Natural killer cell (primary cell): ENCODE data around the gene PARVB. TPM values are rescaled to one million over a fixed set of nuclear protein-coding genes. Genes with fewer than 3 reads are reported as not detected.

Source experiments
- ATAC-seq, 3 donors: fragments of 150-1000 bp in 2 of 3; fragments of 200-7000 bp in 1 of 3; cut with Tn5 transposase; 1 replicate in 1 of 3; 2 replicates in 2 of 3; pipeline ENCODE4 v1.10.0; 2021; ENCODE audit warnings: mild to moderate bottlenecking in 2 of 3, moderate library complexity in 2 of 3
- DNase-seq, 2 donors: peaks; one replicate each; pipeline versions ENCODE4 v3.0.0 to v3.0.0-alpha.2; 2013 to 2021; ENCODE audit warnings: mixed read lengths in 1 of 2
- H3K27ac ChIP-seq: one replicate; pipeline ENCODE4 v1.5.1; 2013; ENCODE audit warnings: mild to moderate bottlenecking, low read length
- H3K27me3 ChIP-seq: one replicate; pipeline ENCODE4 v1.6.1; 2013; ENCODE audit warnings: low read length; ENCODE audit not compliant: control insufficient read depth, insufficient read depth
- H3K36me3 ChIP-seq: one replicate; pipeline ENCODE4 v1.6.1; 2013; ENCODE audit warnings: low read length; ENCODE audit not compliant: control insufficient read depth, insufficient read depth
- H3K4me1 ChIP-seq: one replicate; pipeline ENCODE4 v1.6.1; 2013; ENCODE audit warnings: low read length; ENCODE audit not compliant: control insufficient read depth, insufficient read depth
- H3K4me3 ChIP-seq: one replicate; pipeline ENCODE4 v1.5.1; 2013; ENCODE audit warnings: low read length
- H3K9me3 ChIP-seq: one replicate; pipeline ENCODE4 v1.6.1; 2013; ENCODE audit warnings: low read length; ENCODE audit not compliant: control insufficient read depth, insufficient read depth
- H3K27ac Mint-ChIP-seq, 2 donors: one replicate each; pipeline ENCODE4 v1.8.0; 2022; ENCODE audit warnings: mild to moderate bottlenecking in 2 of 2, mixed read lengths in 2 of 2, moderate library complexity in 1 of 2
- H3K27me3 Mint-ChIP-seq, 2 donors: one replicate each; pipeline ENCODE4 v1.8.0; 2022; ENCODE audit warnings: low read depth in 2 of 2, mixed read lengths in 2 of 2
- H3K36me3 Mint-ChIP-seq: one replicate; pipeline ENCODE4 v1.8.0; 2022; ENCODE audit warnings: mixed read lengths
- H3K4me1 Mint-ChIP-seq, 2 donors: one replicate each; pipeline ENCODE4 v1.8.0; 2022; ENCODE audit warnings: mixed read lengths in 2 of 2
- H3K4me3 Mint-ChIP-seq: one replicate; pipeline ENCODE4 v1.8.0; 2022; ENCODE audit warnings: mild to moderate bottlenecking, moderate library complexity, mixed read lengths
- H3K9me3 Mint-ChIP-seq, 2 donors: one replicate each; pipeline ENCODE4 v1.8.0; 2022; ENCODE audit warnings: mixed read lengths in 2 of 2
- CTCF ChIP-seq: fragments of 200-600 bp; IDR thresholded peaks from one replicate; pipeline ENCODE4 v1.8.0; 2022; ENCODE audit warnings: antibody characterized with exemption
- WGBS: methylation state at CpG from one replicate; pipeline ENCODE4 v1.1.7; 2013; ENCODE audit warnings: missing lambda C conversion rate; ENCODE audit not compliant: insufficient coverage; 5-methylcytosine and 5-hydroxymethylcytosine counted together
- intact Hi-C: fragments of 100-400 bp; cut with micrococcal nuclease; formaldehyde crosslinking; loops from one replicate; pipeline ENCODE4 v1.14.2; 2022
- total RNA-seq, 4 donors: library from RNA; stranded (reverse); fragments of 120-200 nt in 1 of 4; gene quantifications; one replicate each; pipeline versions ENCODE4 v1.2.3 to v1.2.4, GENCODE V29; 2013 to 2022

The PARVB gene
- total RNA-seq, 3 donors from 2014 or later (not counting 1 experiment from before 2014, with no cell fraction given) = 2.9 to 12.5 (median 8.1) TPM

DNA sequence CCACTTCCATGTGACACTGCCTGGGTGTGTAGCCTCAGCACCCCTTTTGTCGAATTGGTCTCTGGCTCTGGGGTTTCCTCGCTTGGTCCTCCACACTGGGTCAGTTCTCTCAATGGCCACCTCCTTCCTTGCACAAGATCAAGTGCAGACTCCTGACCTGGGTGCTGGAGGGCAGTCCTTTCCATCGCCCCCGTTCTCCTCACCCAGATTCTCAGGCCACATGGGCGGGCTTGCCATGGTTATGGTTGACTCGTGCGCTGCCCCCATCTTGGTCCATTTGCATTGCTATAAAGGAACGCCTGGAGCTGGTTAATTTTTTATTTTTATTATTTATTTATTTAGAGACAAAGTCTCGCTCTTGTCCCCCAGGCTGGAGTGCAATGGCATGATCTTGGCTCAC lies 5.5 kb upstream of the PARVB start:
- Mint-ChIP-seq H3K9me3 (no peaks in the 10 kb centered on the region), H3K4me1 (peaks cover 0 to under 1% of the 10 kb centered on the region in 2 donors), H3K27ac (no peak overlapping the region), H3K4me3 (no peak overlapping the region), H3K27me3 (no peaks in the 10 kb centered on the region), H3K36me3 (no peaks in the 10 kb centered on the region)
- ATAC-seq (no peak), DNase-seq (no peak)
- 95% methylated on average over 7 of the region's 9 CpGs for WGBS
- no peak for TF ChIP-seq CTCF
- H3K9me3 ChIP-seq = no peaks in the 10 kb centered on the region
- H3K36me3 ChIP-seq = no peaks in the 10 kb centered on the region
- no peak overlapping the region for H3K4me3 ChIP-seq
- no peaks in the 10 kb centered on the region for H3K27me3 ChIP-seq
- H3K4me1 ChIP-seq = peaks cover 2% of the 10 kb centered on the region
- no peak overlapping the region for H3K27ac ChIP-seq
- intact Hi-C loops = no loop called here

DNA sequence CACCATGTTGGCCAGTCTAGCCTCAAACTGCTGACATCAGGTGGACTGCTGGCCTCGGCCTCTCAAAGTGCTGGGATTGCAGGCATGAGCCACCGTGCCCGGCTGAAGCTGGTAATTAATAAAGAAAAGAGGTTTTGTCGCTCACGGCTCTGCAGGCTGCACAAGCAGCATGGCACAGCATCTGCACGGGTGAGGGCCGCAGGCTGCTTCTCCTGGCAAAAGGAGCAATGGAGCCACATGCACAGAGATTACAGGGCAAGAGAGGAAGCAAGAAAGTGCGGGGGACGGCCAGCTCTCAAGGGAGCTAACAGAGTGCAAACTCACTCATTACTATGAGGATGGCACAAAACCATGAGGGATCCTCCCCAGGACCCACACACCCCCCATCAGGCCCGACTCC lies 4.7 kb upstream of the PARVB start:
- 98% methylated on average over 7 of the region's 10 CpGs for WGBS
- intact Hi-C loops = no loop called here
- H3K27me3 ChIP-seq = no peaks in the 10 kb centered on the region
- H3K27ac Mint-ChIP-seq = no peak overlapping the region
- no peaks in the 10 kb centered on the region for H3K27me3 Mint-ChIP-seq
- no peaks in the 10 kb centered on the region for H3K36me3 Mint-ChIP-seq
- peaks cover 5% of the 10 kb centered on the region for H3K4me1 ChIP-seq
- H3K4me1 Mint-ChIP-seq = peaks cover 0 to 4% of the 10 kb centered on the region in 2 donors
- TF ChIP-seq CTCF = no peak
- H3K9me3 ChIP-seq = no peaks in the 10 kb centered on the region
- DNase-seq (no peak), ATAC-seq (no peak)
- no peak overlapping the region for H3K4me3 Mint-ChIP-seq
- no peak overlapping the region for H3K27ac ChIP-seq
- no peaks in the 10 kb centered on the region for H3K36me3 ChIP-seq
- H3K4me3 ChIP-seq = no peak overlapping the region
- H3K9me3 Mint-ChIP-seq = no peaks in the 10 kb centered on the region

DNA sequence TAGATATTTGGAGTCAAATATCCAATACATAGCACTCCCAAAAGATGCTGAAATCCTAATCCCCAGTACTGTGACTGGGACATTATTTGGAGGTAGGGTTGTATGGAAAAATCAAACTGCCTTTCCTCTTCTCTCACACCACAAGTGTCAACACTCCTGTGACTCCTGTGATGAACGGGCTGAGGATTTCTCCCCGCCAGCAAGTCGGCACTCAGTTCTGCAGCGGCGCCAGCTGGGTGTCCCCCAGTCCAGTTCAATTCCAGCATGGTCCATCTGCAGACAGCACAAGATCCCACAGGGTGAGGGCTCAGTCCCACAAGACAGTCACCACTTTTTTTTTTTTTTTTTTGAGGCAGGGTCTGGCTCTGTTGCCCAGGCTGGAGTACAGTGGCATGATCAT lies 4.3 kb upstream of the PARVB start:
- WGBS = 96% methylated on average over 5 of the region's 5 CpGs
- Histone ChIP-seq H3K27me3 (no peaks in the 10 kb centered on the region), H3K4me1 (peaks cover 8% of the 10 kb centered on the region), H3K4me3 (no peak overlapping the region), H3K9me3 (no peaks in the 10 kb centered on the region), H3K27ac (no peak overlapping the region), H3K36me3 (no peaks in the 10 kb centered on the region)
- intact Hi-C loops = no loop called here
- no peaks in the 10 kb centered on the region for H3K9me3 Mint-ChIP-seq
- no peak for TF ChIP-seq CTCF
- ATAC-seq = no peak
- DNase-seq = no peak
- H3K27ac Mint-ChIP-seq = no peak overlapping the region
- H3K4me1 Mint-ChIP-seq = peaks cover 3 to 5% of the 10 kb centered on the region in 2 donors
- H3K36me3 Mint-ChIP-seq = no peaks in the 10 kb centered on the region
- H3K4me3 Mint-ChIP-seq = no peak overlapping the region
- no peaks in the 10 kb centered on the region for H3K27me3 Mint-ChIP-seq

DNA sequence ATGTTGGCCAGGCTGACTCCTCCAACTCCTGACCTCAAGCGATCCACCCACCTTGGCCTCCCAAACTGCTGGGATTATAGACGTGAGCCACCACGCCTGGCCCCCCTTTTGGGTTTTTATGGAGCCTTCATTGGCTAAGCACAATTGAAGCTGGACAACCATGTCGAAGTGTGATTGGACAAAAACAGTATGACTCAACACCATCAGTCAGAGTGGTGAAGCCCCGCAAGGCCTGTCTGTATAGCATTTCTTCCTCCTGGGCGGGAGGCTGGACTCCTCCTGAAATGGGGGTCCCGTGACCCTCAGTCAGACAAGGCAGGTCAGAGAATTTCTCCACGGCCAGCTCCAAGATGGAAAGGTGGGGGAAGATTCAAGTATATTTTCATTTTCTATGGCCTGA lies 3.1 kb upstream of the PARVB start:
- intact Hi-C loops = no loop called here

More for the DNA sequence above, 3.1 kb upstream of the PARVB start:
- Mint-ChIP-seq H3K27me3 (peaks cover 5 to 8% of the 10 kb centered on the region in 2 donors), H3K36me3 (no peaks in the 10 kb centered on the region), H3K4me3 (no peak overlapping the region), H3K9me3 (no peaks in the 10 kb centered on the region), H3K27ac (no peak overlapping the region), H3K4me1 (peaks cover 14 to 16% of the 10 kb centered on the region in 2 donors)
- Histone ChIP-seq H3K36me3 (no peaks in the 10 kb centered on the region), H3K4me1 (peaks cover 20% of the 10 kb centered on the region), H3K4me3 (no peak overlapping the region), H3K9me3 (no peaks in the 10 kb centered on the region), H3K27ac (no peak overlapping the region), H3K27me3 (no peaks in the 10 kb centered on the region)
- DNase-seq (no peak), ATAC-seq (no peak)
- 96% methylated on average over 8 of the region's 8 CpGs for WGBS
- TF ChIP-seq CTCF = no peak
